SK-N-SH (cell line): ENCODE data around the gene HIF1AN. TPM values are rescaled to one million over a fixed set of nuclear protein-coding genes. Genes with fewer than 3 reads are reported as not detected.

ENCODE experiments used
- CTCF ChIA-PET: fragments of 300-600, 350-600 bp; formaldehyde crosslinking; extraction: SDS; loops from one replicate; lab custom pipeline; 2021; lab: Yijun Ruan, JAX
- POLR2A ChIA-PET: fragments of 350-600 bp; sonication (Branson Sonifier 250); formaldehyde crosslinking; extraction: SDS; loops from one replicate; lab custom pipeline; 2020; ENCODE audit warnings: antibody characterized with exemption, inconsistent platforms; lab: Yijun Ruan, JAX
- DNase-seq: peaks from one replicate; pipeline ENCODE4 v3.0.0; 2012
- H2AFZ ChIP-seq: fragments of 200-600 bp; sonication (generic); 2 replicates; pipeline ENCODE4 v1.8.1; 2016; ENCODE audit warnings: antibody characterized with exemption, mild to moderate bottlenecking, low read depth
- H3F3A ChIP-seq: fragments of 200-600 bp; sonication (generic); replicated peaks from 2 replicates; pipeline ENCODE3; 2016; ENCODE audit warnings: antibody characterized with exemption, mild to moderate bottlenecking; ENCODE audit not compliant: insufficient read depth
- H3K27ac ChIP-seq, 2 experiments: fragments of 200-500 bp in 1 of 2; fragments of 200-600 bp in 1 of 2; sonication (Bioruptor generic) in 1 of 2; sonication (generic), shearing (Covaris generic) in 1 of 2; 2 replicates each; pipeline versions ENCODE4 v1.5.1 to v1.6.1; 2014 to 2016; ENCODE audit warnings: low read depth in 2 of 2, inconsistent platforms in 1 of 2, low read length in 1 of 2, mild to moderate bottlenecking in 1 of 2, mixed read lengths in 1 of 2
- H3K27me3 ChIP-seq: fragments of 200-600 bp; sonication (generic), shearing (Covaris generic); 2 replicates; pipeline ENCODE4 v1.6.1; 2016; ENCODE audit warnings: mixed run types; ENCODE audit not compliant: insufficient read depth
- H3K36me3 ChIP-seq, 2 experiments: fragments of 200-500 bp in 1 of 2; fragments of 200-600 bp in 1 of 2; sonication (Bioruptor generic) in 1 of 2; sonication (generic) in 1 of 2; replicated peaks in 1 of 2; 2 replicates each; pipeline versions ENCODE3 to v1.5.1; 2014 to 2016; ENCODE audit warnings: low read length in 1 of 2, mild to moderate bottlenecking in 1 of 2; ENCODE audit not compliant: insufficient read depth in 2 of 2, control insufficient read depth in 1 of 2
- H3K4me1 ChIP-seq, 2 experiments: fragments of 200-500 bp in 1 of 2; fragments of 200-600 bp in 1 of 2; sonication (Bioruptor generic) in 1 of 2; sonication (generic), shearing (Covaris generic) in 1 of 2; 2 replicates each; pipeline versions ENCODE4 v1.5.1 to v1.6.1; 2014 to 2016; ENCODE audit warnings: low read depth in 1 of 2, low read length in 1 of 2, mixed run types in 1 of 2; ENCODE audit not compliant: insufficient read depth in 2 of 2, control insufficient read depth in 1 of 2
- H3K4me2 ChIP-seq: fragments of 200-600 bp; sonication (generic), shearing (Covaris generic); 2 replicates; pipeline ENCODE4 v1.6.1; 2017; ENCODE audit warnings: mixed run types
- H3K4me3 ChIP-seq, 2 experiments: fragments of 200-500 bp in 1 of 2; fragments of 200-600 bp in 1 of 2; sonication (Bioruptor generic) in 1 of 2; sonication (generic), shearing (Covaris generic) in 1 of 2; 2 replicates each; pipeline versions ENCODE4 v1.5.1 to v1.8.1; 2014 to 2016; ENCODE audit warnings: low read depth in 2 of 2, inconsistent platforms in 1 of 2, low read length in 1 of 2, mild to moderate bottlenecking in 1 of 2, mixed read lengths in 1 of 2, moderate library complexity in 1 of 2
- H3K79me2 ChIP-seq: fragments of 200-600 bp; sonication (generic); 2 replicates; pipeline ENCODE4 v1.8.1; 2017; ENCODE audit warnings: mild to moderate bottlenecking; ENCODE audit not compliant: insufficient read depth
- H3K9ac ChIP-seq: fragments of 200-600 bp; sonication (generic); 2 replicates; pipeline ENCODE4 v1.6.1; 2017; ENCODE audit warnings: mixed run types
- H3K9me2 ChIP-seq: fragments of 200-600 bp; sonication (generic); 2 replicates; pipeline ENCODE4 v1.6.1; 2017; ENCODE audit warnings: mixed run types
- H3K9me3 ChIP-seq: fragments of 200-600 bp; sonication (generic); 2 replicates; pipeline ENCODE4 v1.6.1; 2017; ENCODE audit warnings: mixed run types, mild to moderate bottlenecking, moderate library complexity
- H4K20me1 ChIP-seq: fragments of 200-600 bp; sonication (generic); 2 replicates; pipeline ENCODE4 v1.6.1; 2017; ENCODE audit warnings: mild to moderate bottlenecking, mixed run types; ENCODE audit not compliant: insufficient read depth
- ELF1 ChIP-seq: IDR thresholded peaks from 2 replicates; pipeline ENCODE4 v1.4.0; 2012
- EP300 ChIP-seq, 2 experiments: IDR thresholded peaks; 2 replicates each; pipeline versions ENCODE4 v1.4.0 to v1.6.1; 2012; ENCODE audit warnings: borderline replicate concordance in 1 of 2, low read depth in 1 of 2, low read length in 1 of 2
- FOSL2 ChIP-seq: IDR thresholded peaks from 2 replicates; pipeline ENCODE4 v1.4.0; 2012; ENCODE audit warnings: low read depth, mild to moderate bottlenecking, moderate library complexity, borderline replicate concordance
- FOXM1 ChIP-seq: IDR thresholded peaks from 2 replicates; pipeline ENCODE4 v1.4.0; 2012; ENCODE audit warnings: low read depth, mild to moderate bottlenecking
- GABPA ChIP-seq: IDR thresholded peaks from 2 replicates; pipeline ENCODE4 v1.4.0; 2012; ENCODE audit warnings: low read depth, mild to moderate bottlenecking
- IRF3 ChIP-seq: fragments of 150-350 bp; IDR thresholded peaks from 2 replicates; pipeline ENCODE4 v1.6.1; 2016; ENCODE audit warnings: mild to moderate bottlenecking, low read depth, low read length
- MEF2A ChIP-seq: IDR thresholded peaks from 2 replicates; pipeline ENCODE4 v1.4.0; 2012; ENCODE audit warnings: low read depth, borderline replicate concordance
- PBX3 ChIP-seq: IDR thresholded peaks from 2 replicates; pipeline ENCODE4; 2012
- POLR2AphosphoS5 ChIP-seq: IDR thresholded peaks from 2 replicates; pipeline ENCODE4 v1.6.1; 2012; ENCODE audit warnings: low read depth, low read length
- RCOR1 ChIP-seq: fragments of 150-350 bp; IDR thresholded peaks from 2 replicates; pipeline ENCODE4 v1.6.1; 2017; ENCODE audit warnings: antibody characterized with exemption, low read length
- REST ChIP-seq: IDR thresholded peaks from 2 replicates; pipeline ENCODE4 v1.6.1; 2012; ENCODE audit warnings: mild to moderate bottlenecking, low read depth, low read length, moderate library complexity
- RXRA ChIP-seq: IDR thresholded peaks from 2 replicates; pipeline ENCODE4 v1.4.0; 2012; ENCODE audit warnings: low read depth, mild to moderate bottlenecking, borderline replicate concordance
- TCF12 ChIP-seq: IDR thresholded peaks from 2 replicates; pipeline ENCODE4 v1.4.0; 2012
- WGBS: methylation state at CpG from one replicate; pipeline ENCODE4 v1.1.6; 2017; ENCODE audit warnings: low lambda C conversion rate; 5-methylcytosine and 5-hydroxymethylcytosine counted together
- polyA plus RNA-seq, 3 experiments: library from polyadenylated mRNA; depleted of rRNA; stranded (reverse); fragments of >200 nt; gene quantifications; 2 replicates each; pipeline ENCODE4 v1.2.3, GENCODE V29; 2012
- TF ChIP-seq, protein P1 (sequence below): IDR thresholded peaks from 2 replicates; pipeline ENCODE4 v1.4.0; 2012; ENCODE audit warnings: low read depth, borderline replicate concordance
- TF ChIP-seq, protein P2 (sequence below): IDR thresholded peaks from 2 replicates; pipeline ENCODE4 v1.4.0; 2012; ENCODE audit warnings: low read depth
- TF ChIP-seq, protein P3 (sequence below): IDR thresholded peaks from 2 replicates; pipeline ENCODE4 v1.4.0; 2012; ENCODE audit warnings: low read depth, borderline replicate concordance

The HIF1AN gene
- polyA plus RNA-seq, 1 of the 3 experiments (the other 2 are of a cell fraction): 8.1 TPM

DNA sequence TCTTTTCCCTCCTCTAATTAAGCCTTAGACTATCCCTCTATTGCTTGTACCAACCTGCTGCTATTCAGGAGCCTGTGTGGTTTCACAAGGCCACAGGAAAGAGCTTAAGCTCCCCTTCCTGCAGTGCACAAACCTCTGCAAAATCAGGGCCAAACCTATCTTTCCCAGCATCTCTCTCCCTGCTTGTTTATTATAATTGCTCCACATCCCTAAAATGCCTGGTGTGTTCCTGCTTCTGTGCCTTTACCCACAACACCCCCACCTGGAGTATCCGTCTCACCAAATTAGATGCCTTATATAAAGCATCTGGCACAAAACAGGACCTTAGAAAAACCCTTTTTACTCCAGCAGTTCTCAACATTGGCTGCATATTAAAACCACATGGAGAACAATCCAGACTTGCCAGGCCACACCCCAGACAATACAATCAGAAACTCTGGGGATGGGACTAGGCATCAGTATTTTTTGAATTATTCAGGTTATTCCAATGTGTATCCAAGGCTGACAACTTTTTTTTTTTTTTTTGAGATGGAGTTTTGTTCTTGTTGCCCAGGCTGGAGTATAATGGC is 32.7 kb upstream of the HIF1AN start (continued):
- TF ChIP-seq, protein P1, sequence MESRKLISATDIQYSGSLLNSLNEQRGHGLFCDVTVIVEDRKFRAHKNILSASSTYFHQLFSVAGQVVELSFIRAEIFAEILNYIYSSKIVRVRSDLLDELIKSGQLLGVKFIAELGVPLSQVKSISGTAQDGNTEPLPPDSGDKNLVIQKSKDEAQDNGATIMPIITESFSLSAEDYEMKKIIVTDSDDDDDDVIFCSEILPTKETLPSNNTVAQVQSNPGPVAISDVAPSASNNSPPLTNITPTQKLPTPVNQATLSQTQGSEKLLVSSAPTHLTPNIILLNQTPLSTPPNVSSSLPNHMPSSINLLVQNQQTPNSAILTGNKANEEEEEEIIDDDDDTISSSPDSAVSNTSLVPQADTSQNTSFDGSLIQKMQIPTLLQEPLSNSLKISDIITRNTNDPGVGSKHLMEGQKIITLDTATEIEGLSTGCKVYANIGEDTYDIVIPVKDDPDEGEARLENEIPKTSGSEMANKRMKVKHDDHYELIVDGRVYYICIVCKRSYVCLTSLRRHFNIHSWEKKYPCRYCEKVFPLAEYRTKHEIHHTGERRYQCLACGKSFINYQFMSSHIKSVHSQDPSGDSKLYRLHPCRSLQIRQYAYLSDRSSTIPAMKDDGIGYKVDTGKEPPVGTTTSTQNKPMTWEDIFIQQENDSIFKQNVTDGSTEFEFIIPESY: no peak
- TF ChIP-seq PBX3: no peak
- TF ChIP-seq FOSL2: no peak
- TF ChIP-seq IRF3: no peak
- TF ChIP-seq, protein P2, sequence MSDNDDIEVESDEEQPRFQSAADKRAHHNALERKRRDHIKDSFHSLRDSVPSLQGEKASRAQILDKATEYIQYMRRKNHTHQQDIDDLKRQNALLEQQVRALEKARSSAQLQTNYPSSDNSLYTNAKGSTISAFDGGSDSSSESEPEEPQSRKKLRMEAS: no peak

DNA sequence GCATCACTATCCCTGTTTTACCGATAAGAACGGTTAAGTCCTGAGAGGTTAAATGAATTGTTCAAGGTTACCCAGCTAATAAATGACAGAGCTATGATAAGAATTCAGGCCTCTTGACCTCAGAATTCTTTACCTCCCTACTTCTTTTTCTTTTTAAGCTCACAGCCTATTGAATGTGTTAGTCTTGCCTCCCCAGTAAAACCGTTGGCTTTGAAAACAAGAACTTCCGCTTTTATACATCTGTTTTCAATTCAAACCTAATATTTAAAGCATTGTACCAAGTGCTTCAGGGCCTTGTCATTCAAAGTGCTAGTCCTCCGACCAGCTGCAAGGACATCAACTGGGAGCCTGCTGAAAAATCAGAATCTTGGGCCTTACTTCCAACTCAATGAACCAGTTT is 31.6 kb upstream of the HIF1AN start:
- H3K9me2 ChIP-seq: no peaks in the 10 kb centered on the region
- H3K27ac ChIP-seq: peak overlapping the region; percentile 29 to 69; a peak in 3 of 4 replicates
- H2AFZ ChIP-seq: no peak overlapping the region
- DNase-seq: no peak
- CTCF ChIA-PET: interaction anchor here (0.6 to 14.7 kb wide), 7 partner anchors 15 to 188 kb away, joined by 3 to 158 read pairs (median 5); partner anchors contain the start of gene SEC31B
- no peaks in the 10 kb centered on the region for H3K79me2 ChIP-seq
- TF ChIP-seq FOSL2 (no peak), RXRA (peak; percentile 30; the same call in 1 of the 2 replicates), RCOR1 (no peak), TCF12 (peak; percentile 87), REST (no peak), FOXM1 (0 out of 2 replicates have a peak, but pooled peaks have one; percentile 55), EP300 (IDR thresholded peaks at IDR 0.05; ENCODE audit: borderline replicate concordance in 1 of 2, low read depth in 1 of 2, low read length in 1 of 2) (peak in 1 of 2 experiments; percentile 30; a peak in 1 of 4 replicates), POLR2AphosphoS5 (peak; percentile 23; the same call in 1 of the 2 replicates), PBX3 (peak; percentile 46), ELF1 (0 out of 2 replicates have a peak, but pooled peaks have one; percentile 21), GABPA (peak; percentile 38; the same call in 1 of the 2 replicates), MEF2A (no peak)
- TF ChIP-seq, protein P3, sequence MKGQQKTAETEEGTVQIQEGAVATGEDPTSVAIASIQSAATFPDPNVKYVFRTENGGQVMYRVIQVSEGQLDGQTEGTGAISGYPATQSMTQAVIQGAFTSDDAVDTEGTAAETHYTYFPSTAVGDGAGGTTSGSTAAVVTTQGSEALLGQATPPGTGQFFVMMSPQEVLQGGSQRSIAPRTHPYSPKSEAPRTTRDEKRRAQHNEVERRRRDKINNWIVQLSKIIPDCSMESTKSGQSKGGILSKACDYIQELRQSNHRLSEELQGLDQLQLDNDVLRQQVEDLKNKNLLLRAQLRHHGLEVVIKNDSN: no peak
- TF ChIP-seq, all 33 proteins: peak for 8
- 53% methylated on average over 5 of the region's 5 CpGs for WGBS
- no peak overlapping the region for H3K4me3 ChIP-seq
- no peak overlapping the region for H3K9ac ChIP-seq
- POLR2A ChIA-PET: no interaction called here
- H3K4me2 ChIP-seq: no peak overlapping the region
- H3F3A ChIP-seq: no peaks in the 10 kb centered on the region
- no peaks in the 10 kb centered on the region for H3K9me3 ChIP-seq
- H3K4me1 ChIP-seq: peaks cover 0 to 22% of the 10 kb centered on the region in 2 experiments; a peak in 2 of 4 replicates
- peaks cover 0 to 7% of the 10 kb centered on the region in 2 experiments for H3K36me3 ChIP-seq
- no peaks in the 10 kb centered on the region for H4K20me1 ChIP-seq
- no peaks in the 10 kb centered on the region for H3K27me3 ChIP-seq
